Fibroblast of peridontal ligament (primary cell): Measurements from ENCODE around the gene NAALADL1.
A peak's percentile ranks its signal among the peaks of the same experiment; 100 is the strongest.
"Not testable (repeated sequence)": the region's sequence is repeated elsewhere in the genome, so short reads cannot be mapped to it uniquely, and the experiment has no call there.

Experiments
- DNase-seq: peaks from one replicate; pipeline ENCODE4 v3.0.0-alpha.2; 2010; ENCODE audit errors: extremely low read depth

NAALADL1 gene

DNA sequence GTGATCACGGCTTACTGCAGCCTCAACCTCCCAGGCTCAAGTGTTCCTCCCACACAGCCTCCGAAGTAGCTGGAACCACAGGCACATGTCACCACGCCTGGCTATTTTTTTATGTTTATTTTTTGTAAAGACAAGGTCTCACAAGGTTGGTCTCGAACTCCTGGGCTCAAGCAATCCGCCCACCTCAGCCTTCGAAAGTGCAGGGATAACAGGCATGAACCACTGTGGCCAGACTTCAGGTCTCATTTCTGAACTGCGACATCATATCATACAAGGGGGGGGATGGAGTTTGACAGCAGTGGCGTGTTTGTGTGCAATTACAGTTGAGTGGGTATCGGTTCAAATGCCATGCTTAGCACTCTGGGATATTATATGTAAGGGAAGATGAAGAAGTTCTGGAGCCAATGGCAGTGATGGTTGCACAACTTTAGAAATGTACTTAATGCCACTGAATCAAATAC is 6.9 kb downstream of the NAALADL1 start:
- DNase-seq, result no peak

GRCh38 chr11:65047581-65048422 is 10.6 kb downstream of the NAALADL1 start:
- DNase-seq, result no peak

- DNase-seq, result no peak
Observed at GRCh38 chr11:65045728-65046127, 12.6 kb downstream of the NAALADL1 start.

GRCh38 chr11:65045061-65045460 is 13.3 kb downstream of the NAALADL1 start:
- DNase-seq, result no peak

- peak; percentile 63 for DNase-seq
Observed at GRCh38 chr11:65043881-65044501, 14.4 kb downstream of the NAALADL1 start.

DNA sequence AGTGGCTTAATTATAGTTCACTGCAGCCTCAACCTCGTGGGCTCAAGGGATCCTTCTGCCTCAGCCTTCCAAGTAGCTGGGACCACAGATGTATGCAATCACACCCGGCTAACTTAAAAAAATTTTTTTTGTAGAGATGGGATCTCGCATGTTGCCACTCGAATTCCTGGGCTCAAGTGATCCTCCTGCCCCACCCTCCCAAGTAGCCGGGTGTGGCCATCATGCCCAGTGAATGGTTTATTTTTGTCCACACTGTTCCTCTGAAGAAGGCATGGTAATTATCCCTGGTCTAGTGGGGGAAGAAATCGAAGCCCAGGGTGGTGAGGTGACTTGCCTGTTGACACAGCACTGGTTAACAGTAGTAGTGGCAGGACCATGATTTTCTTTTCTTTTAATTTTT is 15.5 kb downstream of the NAALADL1 start:
- no peak for DNase-seq

- DNase-seq, result peak; percentile 88
Observed at GRCh38 chr11:65040847-65041622, 17.3 kb downstream of the NAALADL1 start, which contains the start of gene SAC3D1. Gene SAC3D1 (plus strand): TSS chr11:65041210. CDS start chr11:65041293, 83 bp downstream.

DNA sequence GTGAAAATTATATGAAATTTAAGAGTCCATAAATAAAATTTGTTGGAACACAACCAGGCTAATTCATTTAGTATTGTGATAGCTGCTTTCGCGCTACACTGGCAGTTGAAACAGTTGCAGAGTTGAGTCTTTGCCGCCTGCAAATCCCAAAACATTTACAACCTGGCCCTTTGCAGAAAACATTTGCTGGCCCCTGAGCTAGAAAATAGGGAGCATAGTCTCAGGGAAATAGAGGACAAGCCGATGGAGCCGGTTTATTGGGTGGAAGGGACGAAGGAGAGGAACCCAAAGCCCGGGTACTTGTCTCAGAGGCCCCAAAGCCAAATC is 17.9 kb downstream of the NAALADL1 start:
- DNase-seq, result no peak

- no peak for DNase-seq
Observed at GRCh38 chr11:65036931-65037330, 21.4 kb downstream of the NAALADL1 start.

DNA sequence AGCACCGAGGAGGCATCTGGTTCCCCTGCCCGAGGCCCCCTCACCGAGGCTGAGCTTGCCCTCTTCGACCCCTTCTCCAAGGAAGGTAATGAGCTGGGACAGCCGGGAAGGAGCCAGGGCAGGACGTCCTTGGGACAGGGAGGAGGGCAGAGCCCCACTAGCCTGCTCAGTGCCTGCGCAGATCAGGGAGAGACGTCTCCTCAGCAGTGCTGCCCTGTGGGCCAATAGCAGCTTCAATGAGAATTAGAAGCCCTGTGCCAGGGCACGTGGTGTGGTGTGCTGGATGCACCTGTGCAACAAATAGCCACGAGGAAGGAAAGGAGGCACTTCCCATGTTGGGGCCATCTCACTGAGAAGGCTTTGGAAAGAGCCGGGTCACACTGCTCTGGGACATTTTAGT is 22.8 kb downstream of the NAALADL1 start:
- DNase-seq, result no peak

DNA sequence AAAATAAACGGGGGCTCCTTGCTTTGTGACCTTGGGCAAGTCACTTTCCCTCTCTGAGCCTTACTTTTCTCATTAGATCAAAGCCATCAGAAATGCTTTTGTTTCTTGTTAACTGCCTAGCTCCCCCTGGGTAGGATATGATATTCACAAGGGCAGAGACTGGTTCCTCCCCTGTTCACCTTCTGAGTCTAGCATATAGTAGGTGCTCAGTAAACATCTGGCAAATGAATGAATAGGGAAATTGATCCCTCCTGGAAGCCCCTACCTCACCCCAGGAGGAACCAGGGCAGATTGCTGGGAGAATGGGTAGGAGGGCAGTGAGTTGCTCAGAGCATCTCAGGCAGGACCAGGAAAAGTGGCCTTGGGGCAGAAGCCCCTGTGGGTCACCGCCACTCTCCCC is 23.9 kb downstream of the NAALADL1 start:
- DNase-seq, result no peak

DNA sequence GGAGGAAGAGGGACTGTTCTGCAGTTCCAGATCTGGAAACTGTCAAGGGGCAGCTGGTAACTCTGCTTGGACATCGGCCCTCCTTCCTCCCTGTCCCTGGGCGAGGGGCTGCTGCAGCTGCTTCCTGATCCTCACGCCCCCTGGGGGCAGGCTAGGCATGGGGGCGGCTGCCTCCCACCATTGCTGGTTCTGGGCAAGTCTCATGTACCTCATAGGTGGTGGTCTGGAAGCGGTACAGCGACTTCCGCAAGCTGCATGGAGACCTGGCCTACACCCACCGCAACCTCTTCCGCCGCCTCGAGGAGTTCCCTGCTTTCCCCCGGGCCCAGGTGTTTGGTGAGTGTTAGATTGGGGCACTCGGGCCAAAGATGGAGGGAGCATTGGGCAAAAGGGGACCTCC is 26.1 kb downstream of the NAALADL1 start:
- no peak for DNase-seq

GRCh38 chr11:65027213-65028067 is 30.9 kb downstream of the NAALADL1 start, which contains the start of gene SNX15:
Gene SNX15 (plus strand): TSS chr11:65027439. CDS start chr11:65027538, 99 bp downstream.
- DNase-seq, result peak; percentile 97

GRCh38 chr11:65026810-65027209 is 31.5 kb downstream of the NAALADL1 start:
- DNase-seq, result no peak

GRCh38 chr11:65023502-65023901 is 34.9 kb downstream of the NAALADL1 start:
- DNase-seq, result not testable (repeated sequence)

- no peak for DNase-seq
Observed at GRCh38 chr11:65021509-65021908, 36.8 kb downstream of the NAALADL1 start.

DNA sequence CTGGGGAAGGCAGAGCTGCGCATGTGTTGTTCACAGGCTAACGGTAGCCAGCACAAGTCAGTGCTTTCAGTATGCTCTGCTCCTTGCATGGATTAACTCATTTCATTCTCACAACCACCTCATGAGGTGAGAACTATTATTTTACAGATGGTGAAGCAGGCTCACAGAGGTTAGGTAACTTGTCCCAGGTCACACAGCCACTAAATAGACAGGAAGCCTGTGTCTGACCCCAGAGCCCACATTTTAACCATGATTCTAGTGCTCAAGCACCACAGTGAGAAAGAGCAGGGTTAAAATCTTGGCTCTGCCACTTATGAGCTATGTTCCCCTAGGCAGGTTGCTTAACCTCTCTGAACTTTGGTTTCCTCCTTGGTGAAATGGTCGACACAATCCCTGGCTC is 37.4 kb downstream of the NAALADL1 start:
- no peak for DNase-seq

GRCh38 chr11:65019824-65020223 is 38.5 kb downstream of the NAALADL1 start:
- no peak for DNase-seq

- no peak for DNase-seq
Observed at GRCh38 chr11:65017937-65018336, 40.4 kb downstream of the NAALADL1 start.

- DNase-seq, result no peak
Observed at GRCh38 chr11:65016705-65017104, 41.6 kb downstream of the NAALADL1 start.

DNA sequence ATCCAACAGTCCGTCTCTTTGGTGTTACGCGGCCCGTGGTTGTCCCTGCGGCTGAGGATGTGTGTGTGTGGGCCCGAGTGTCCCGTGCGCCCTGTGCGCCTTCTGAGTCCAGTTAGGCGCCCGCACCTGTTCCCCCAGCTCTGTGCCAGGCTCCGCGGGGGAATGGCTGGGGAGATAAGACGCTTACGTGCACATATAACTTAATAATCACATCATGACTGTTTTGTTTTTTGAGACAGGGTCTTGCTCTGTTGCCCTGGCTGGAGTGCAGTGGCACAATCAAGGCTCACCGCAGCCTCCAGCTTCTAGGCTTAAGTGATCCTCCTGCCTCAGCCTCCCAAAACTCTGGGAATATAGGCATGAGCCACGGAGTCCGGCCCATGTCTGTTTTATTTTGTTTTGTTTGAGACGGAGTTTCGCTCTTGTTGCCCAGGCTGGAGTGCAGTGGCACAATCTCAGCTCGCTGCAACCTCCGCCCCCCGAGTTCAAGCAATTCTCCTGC is 43.6 kb downstream of the NAALADL1 start:
- no peak for DNase-seq
